Left ventricle myocardium inferior (tissue), 1 donor: Measurements from ENCODE around the gene USH1C. TPM values are rescaled to one million over a fixed set of nuclear protein-coding genes. Genes with fewer than 3 reads are reported as not detected.

Experiments used
- DNase-seq: peaks from one replicate; pipeline ENCODE4 v3.0.0-alpha.2; 2020
- H3K27ac ChIP-seq: fragments of 200-600 bp; replicated peaks from 2 replicates; pipeline ENCODE4 v1.8.0; 2021
- H3K27me3 ChIP-seq: fragments of 200-600 bp; 2 replicates; pipeline ENCODE4 v1.8.0; 2021; ENCODE audit warnings: low read depth
- H3K36me3 ChIP-seq: fragments of 200-600 bp; 2 replicates; pipeline ENCODE4 v1.8.0; 2021
- H3K4me1 ChIP-seq: fragments of 200-600 bp; 2 replicates; pipeline ENCODE4 v1.8.0; 2021
- H3K4me3 ChIP-seq: fragments of 200-600 bp; 2 replicates; pipeline ENCODE4 v1.8.0; 2021; ENCODE audit warnings: mild to moderate bottlenecking, moderate library complexity
- H3K9me3 ChIP-seq: fragments of 200-600 bp; replicated peaks from 2 replicates; pipeline ENCODE4 v1.8.0; 2021
- intact Hi-C: fragments of 100-400 bp; cut with micrococcal nuclease; formaldehyde crosslinking; loops from one replicate; pipeline ENCODE4 v1.11.0; 2022
- total RNA-seq: library from RNA; stranded (reverse); fragmentation: NEBNext Ultra II Directional; extraction: Animal tissue kit (Norgen Biotek cat#: 25700); gene quantifications from one replicate; pipeline ENCODE4 v1.2.1, GENCODE V29; 2021
- TF ChIP-seq, protein P1 (sequence below): fragments of 200-600 bp; IDR thresholded peaks from 2 replicates; pipeline ENCODE4 v1.8.0; 2021; ENCODE audit warnings: antibody characterized with exemption, mild to moderate bottlenecking, borderline replicate concordance
- donor health status: DM: no; HTN: yes; CAD: no; lungs with severe emphysema.

USH1C gene
- total RNA-seq, 1 donor from 2014 or later, result not detected

DNA sequence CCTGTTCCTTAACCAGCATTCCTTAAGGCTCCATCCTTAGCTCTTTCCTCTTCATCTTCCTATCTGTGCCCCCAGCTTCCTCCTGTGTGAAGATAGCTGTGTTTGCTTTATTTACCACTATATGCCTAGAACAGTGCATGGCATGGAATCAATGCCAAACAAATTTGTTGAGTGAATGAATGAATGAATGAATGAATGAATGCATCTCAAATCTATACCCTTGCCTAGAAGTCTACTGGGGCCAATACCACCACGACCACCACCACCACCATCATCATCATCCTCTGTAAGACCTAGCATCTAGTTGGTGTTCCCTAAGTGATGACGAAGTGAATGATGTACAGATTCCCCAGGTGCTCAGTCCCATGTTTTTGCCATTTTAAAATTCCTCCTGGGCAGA is 2.0 kb upstream of the USH1C start:
- DNase-seq, result no peak
- TF ChIP-seq, protein P1, sequence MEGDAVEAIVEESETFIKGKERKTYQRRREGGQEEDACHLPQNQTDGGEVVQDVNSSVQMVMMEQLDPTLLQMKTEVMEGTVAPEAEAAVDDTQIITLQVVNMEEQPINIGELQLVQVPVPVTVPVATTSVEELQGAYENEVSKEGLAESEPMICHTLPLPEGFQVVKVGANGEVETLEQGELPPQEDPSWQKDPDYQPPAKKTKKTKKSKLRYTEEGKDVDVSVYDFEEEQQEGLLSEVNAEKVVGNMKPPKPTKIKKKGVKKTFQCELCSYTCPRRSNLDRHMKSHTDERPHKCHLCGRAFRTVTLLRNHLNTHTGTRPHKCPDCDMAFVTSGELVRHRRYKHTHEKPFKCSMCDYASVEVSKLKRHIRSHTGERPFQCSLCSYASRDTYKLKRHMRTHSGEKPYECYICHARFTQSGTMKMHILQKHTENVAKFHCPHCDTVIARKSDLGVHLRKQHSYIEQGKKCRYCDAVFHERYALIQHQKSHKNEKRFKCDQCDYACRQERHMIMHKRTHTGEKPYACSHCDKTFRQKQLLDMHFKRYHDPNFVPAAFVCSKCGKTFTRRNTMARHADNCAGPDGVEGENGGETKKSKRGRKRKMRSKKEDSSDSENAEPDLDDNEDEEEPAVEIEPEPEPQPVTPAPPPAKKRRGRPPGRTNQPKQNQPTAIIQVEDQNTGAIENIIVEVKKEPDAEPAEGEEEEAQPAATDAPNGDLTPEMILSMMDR, result no peak
- no peaks in the 10 kb centered on the region for H3K9me3 ChIP-seq
- H3K27ac ChIP-seq, result no peak overlapping the region
- H3K36me3 ChIP-seq, result no peaks in the 10 kb centered on the region
- peaks cover 5% of the 10 kb centered on the region for H3K4me1 ChIP-seq
- no peak overlapping the region for H3K4me3 ChIP-seq
- peaks cover 76% of the 10 kb centered on the region for H3K27me3 ChIP-seq
- intact Hi-C loops, result no loop called here

DNA sequence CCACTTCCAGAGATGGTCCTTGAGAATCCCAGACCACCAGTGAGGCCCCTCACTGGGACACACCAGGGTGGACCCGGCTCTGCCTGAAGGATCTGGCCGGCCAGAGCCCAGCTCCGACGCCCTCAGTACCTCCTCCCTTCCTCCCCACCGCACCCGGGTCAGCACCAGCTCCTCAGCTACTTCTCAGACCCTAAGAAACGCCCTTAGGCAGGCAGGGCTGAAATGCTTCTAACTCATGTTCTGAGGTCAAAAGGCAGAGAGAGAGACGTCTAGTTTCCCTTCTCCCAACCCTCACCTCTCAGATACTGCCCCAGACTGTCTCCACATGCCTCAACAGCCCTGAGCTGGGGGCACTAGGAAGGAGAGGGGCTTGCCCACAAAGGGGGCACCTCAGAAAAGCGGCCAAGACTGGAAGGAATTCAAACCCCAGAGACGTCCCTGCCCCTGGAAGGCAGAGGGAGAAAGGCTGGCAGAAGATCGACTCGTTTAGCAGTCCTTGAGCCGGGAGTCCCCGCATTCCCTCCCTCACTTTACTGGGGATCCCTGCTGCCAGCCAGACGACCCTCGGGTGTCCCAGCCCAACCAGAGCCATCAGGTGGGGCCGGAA is 539 bp downstream of the USH1C start:
- no peaks in the 10 kb centered on the region for H3K9me3 ChIP-seq
- no peak overlapping the region for H3K27ac ChIP-seq
- TF ChIP-seq, protein P1, result no peak
- H3K4me3 ChIP-seq, result peak overlapping the region; percentile 38
- peaks cover 5% of the 10 kb centered on the region for H3K4me1 ChIP-seq
- peak; percentile 9 for DNase-seq
- intact Hi-C loops, result no loop called here
- H3K27me3 ChIP-seq, result peaks cover 71% of the 10 kb centered on the region
- H3K36me3 ChIP-seq, result no peaks in the 10 kb centered on the region

DNA sequence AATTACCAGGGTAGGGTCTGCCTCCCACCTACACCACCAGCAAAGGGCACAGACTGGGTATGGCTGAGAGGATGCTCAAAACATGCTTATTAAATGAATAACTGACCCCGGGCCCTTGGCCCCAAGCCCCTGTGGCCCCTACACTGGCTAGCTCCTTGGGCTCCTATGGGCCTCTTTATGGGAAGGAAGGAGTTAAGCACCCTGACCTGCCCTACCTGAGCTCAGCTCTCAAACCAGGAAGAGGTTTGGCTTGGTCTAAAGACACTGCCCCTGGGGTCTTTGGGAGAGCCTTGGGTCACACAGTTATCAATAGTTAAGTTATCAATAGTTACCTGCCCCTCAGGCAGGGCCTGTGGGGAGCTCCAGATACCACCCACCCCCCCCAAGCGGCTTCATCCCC is 1.2 kb downstream of the USH1C start:
- peak; percentile 0 for DNase-seq
- intact Hi-C loops, result no loop called here
- TF ChIP-seq, protein P1, result no peak
- H3K9me3 ChIP-seq, result no peaks in the 10 kb centered on the region
- H3K27ac ChIP-seq, result no peak overlapping the region
- H3K4me1 ChIP-seq, result peaks cover 5% of the 10 kb centered on the region
- no peak overlapping the region for H3K4me3 ChIP-seq
- H3K27me3 ChIP-seq, result peaks cover 64% of the 10 kb centered on the region
- H3K36me3 ChIP-seq, result no peaks in the 10 kb centered on the region

DNA sequence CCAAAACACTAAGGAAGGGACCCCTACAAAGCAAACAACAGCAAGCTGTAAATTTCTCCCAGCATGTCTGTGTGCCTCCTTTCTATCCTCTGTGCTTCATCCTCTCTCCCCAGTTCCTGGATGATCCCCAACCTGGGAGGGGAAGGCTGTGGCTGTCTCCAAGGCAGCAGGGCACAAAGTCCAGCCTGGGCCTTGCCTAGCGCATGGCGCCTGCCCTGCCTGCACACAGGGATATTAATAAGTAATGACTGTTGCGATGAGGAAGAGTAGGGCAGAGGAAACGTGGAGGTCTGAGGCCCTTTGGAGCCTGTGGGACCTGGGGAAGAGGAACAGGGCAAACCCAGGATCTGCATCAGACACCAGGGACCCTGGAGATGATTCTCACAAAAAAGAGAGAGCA is 2.0 kb downstream of the USH1C start:
- TF ChIP-seq, protein P1, result no peak
- Histone ChIP-seq H3K27me3 (peaks cover 56% of the 10 kb centered on the region), H3K9me3 (no peaks in the 10 kb centered on the region), H3K36me3 (no peaks in the 10 kb centered on the region), H3K4me1 (peaks cover 5% of the 10 kb centered on the region), H3K27ac (no peak overlapping the region), H3K4me3 (no peak overlapping the region)
- DNase-seq, result peak; percentile 1
- intact Hi-C loops, result no loop called here

DNA sequence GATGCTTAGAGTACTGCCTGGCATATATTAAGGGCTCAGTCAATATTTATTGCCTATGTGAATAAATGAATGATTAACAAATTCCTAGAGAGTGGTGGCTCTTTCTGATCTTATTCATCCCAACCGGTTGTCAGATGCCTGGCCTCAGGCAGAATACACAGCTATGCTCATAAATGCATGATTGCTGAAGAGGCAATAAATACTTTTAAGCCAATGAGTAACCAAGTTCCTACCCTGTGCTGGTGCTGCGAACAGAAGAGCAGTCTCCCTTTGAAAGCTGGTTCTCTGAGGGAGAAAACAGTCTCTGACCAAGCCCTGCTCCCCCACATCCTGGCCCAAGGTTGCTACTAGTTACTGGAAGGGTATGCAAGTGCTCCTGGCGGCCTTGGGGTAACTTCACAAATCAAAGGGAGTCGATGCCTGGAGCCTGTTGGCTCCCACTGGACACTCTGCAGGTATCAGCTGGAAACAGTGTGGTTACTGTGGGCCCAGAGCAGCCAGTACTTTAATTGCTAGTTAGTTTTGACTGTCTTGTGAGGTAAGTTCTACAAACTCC is 2.8 kb downstream of the USH1C start:
- DNase-seq, result peak; percentile 5
- intact Hi-C loops, result no loop called here
- Histone ChIP-seq H3K27me3 (peaks cover 48% of the 10 kb centered on the region), H3K4me3 (no peak overlapping the region), H3K36me3 (no peaks in the 10 kb centered on the region), H3K4me1 (peaks cover 5% of the 10 kb centered on the region), H3K27ac (no peak overlapping the region), H3K9me3 (no peaks in the 10 kb centered on the region)
- TF ChIP-seq, protein P1, result no peak
